H1 (cell line): ENCODE results near the gene MSH2. TPM values are rescaled to one million over a fixed set of nuclear protein-coding genes. Genes with fewer than 3 reads are reported as not detected.

Source experiments
- CTCF ChIA-PET: fragments of 300-600 bp; sonication (Branson Sonifier 250); formaldehyde crosslinking; loops from one replicate; lab custom pipeline; 2021; ENCODE audit not compliant: partially characterized antibody; lab: Charles Lee
- POLR2A ChIA-PET: fragments of 300-600 bp; sonication (Branson Sonifier 250); formaldehyde crosslinking; loops from one replicate; lab custom pipeline; 2021; ENCODE audit warnings: inconsistent platforms; ENCODE audit not compliant: partially characterized antibody; lab: Charles Lee
- DNase-seq, 2 experiments: peaks; one replicate each; pipeline versions ENCODE4 v3.0.0 to v3.0.0-alpha.2; 2010 to 2022; ENCODE audit warnings: low spot score in 2 of 2, low read depth in 1 of 2, mixed read lengths in 1 of 2
- FAIRE-seq: peaks from 2 replicates; lab custom pipeline; 2011; peaks lifted over from hg19 to GRCh38; lab: Jason Lieb, UNC
- H2AFZ ChIP-seq: 2 replicates; pipeline ENCODE4 v1.8.1; 2012; ENCODE audit warnings: low read length, inconsistent platforms
- H2AK5ac ChIP-seq: 2 replicates; pipeline ENCODE4 v1.6.1; 2013; ENCODE audit warnings: low read depth, low read length
- H2BK120ac ChIP-seq: replicated peaks from 2 replicates; pipeline ENCODE3; 2013; ENCODE audit warnings: low read depth, low read length, inconsistent platforms
- H2BK12ac ChIP-seq: 2 replicates; pipeline ENCODE4 v1.6.1; 2013; ENCODE audit warnings: low read depth, low read length
- H2BK15ac ChIP-seq: 2 replicates; pipeline ENCODE4 v1.6.1; 2013; ENCODE audit warnings: low read length
- H2BK20ac ChIP-seq: 2 replicates; pipeline ENCODE4 v1.6.1; 2013; ENCODE audit warnings: low read length
- H2BK5ac ChIP-seq: 2 replicates; pipeline ENCODE4 v1.6.1; 2013; ENCODE audit warnings: low read depth, low read length
- H3K14ac ChIP-seq: 2 replicates; pipeline ENCODE4 v1.6.1; 2013; ENCODE audit warnings: inconsistent platforms; ENCODE audit not compliant: insufficient read length
- H3K18ac ChIP-seq: 2 replicates; pipeline ENCODE4 v1.6.1; 2013; ENCODE audit warnings: low read length; ENCODE audit errors: extremely low read depth
- H3K23ac ChIP-seq: 2 replicates; pipeline ENCODE4 v1.6.1; 2013; ENCODE audit warnings: inconsistent platforms; ENCODE audit not compliant: insufficient read length
- H3K23me2 ChIP-seq: 2 replicates; pipeline ENCODE4 v1.6.1; 2013; ENCODE audit warnings: low read depth, low read length
- H3K27ac ChIP-seq: 2 replicates; pipeline ENCODE4 v1.6.1; 2011; ENCODE audit warnings: low read depth, low read length, inconsistent platforms
- H3K27me3 ChIP-seq, 4 experiments: replicated peaks in 1 of 4; 1 replicate in 1 of 4; 2 replicates in 3 of 4; pipeline versions ENCODE4 v1.6.1 to v1.8.1; 2011 to 2013; ENCODE audit warnings: low read length in 3 of 4, mild to moderate bottlenecking in 3 of 4, inconsistent platforms in 2 of 4, mixed read lengths in 2 of 4, moderate library complexity in 1 of 4; ENCODE audit not compliant: control insufficient read depth in 3 of 4, insufficient read depth in 3 of 4; ENCODE audit errors: extremely low read depth in 1 of 4
- H3K36me3 ChIP-seq, 4 experiments: 2 replicates each; pipeline versions ENCODE4 v1.6.1 to v1.8.1; 2011 to 2013; ENCODE audit warnings: mild to moderate bottlenecking in 4 of 4, low read length in 3 of 4, moderate library complexity in 2 of 4, control low read depth in 1 of 4, inconsistent platforms in 1 of 4; ENCODE audit not compliant: insufficient read depth in 4 of 4, control insufficient read depth in 2 of 4
- H3K4ac ChIP-seq: replicated peaks from 2 replicates; pipeline ENCODE3; 2013; ENCODE audit warnings: low read length, low read depth, mixed read lengths, inconsistent platforms; ENCODE audit not compliant: insufficient read length
- H3K4me1 ChIP-seq, 4 experiments: replicated peaks in 1 of 4; 1 replicate in 1 of 4; 2 replicates in 3 of 4; pipeline versions ENCODE4 v1.6.1 to v1.8.1; 2011 to 2013; ENCODE audit warnings: low read length in 3 of 4, inconsistent platforms in 2 of 4, mixed read lengths in 1 of 4; ENCODE audit not compliant: insufficient read depth in 4 of 4, control insufficient read depth in 3 of 4
- H3K4me2 ChIP-seq, 2 experiments: 2 replicates each; pipeline versions ENCODE4 v1.6.1 to v1.8.1; 2011 to 2013; ENCODE audit warnings: low read depth in 2 of 2, low read length in 2 of 2, control low read depth in 1 of 2, inconsistent platforms in 1 of 2, mild to moderate bottlenecking in 1 of 2; ENCODE audit not compliant: insufficient read depth in 1 of 2
- H3K4me3 ChIP-seq, 4 experiments: fragments of 200-600, 300-600 bp in 1 of 4; sonication (generic), shearing (Covaris generic), sonication (Bioruptor Twin) in 1 of 4; 2 replicates each; pipeline versions ENCODE4 v1.5.1 to v1.8.1; 2011 to 2016; ENCODE audit warnings: low read length in 4 of 4, low read depth in 3 of 4, control low read depth in 2 of 4, inconsistent platforms in 2 of 4, mild to moderate bottlenecking in 2 of 4, mixed read lengths in 1 of 4, moderate library complexity in 1 of 4; ENCODE audit not compliant: insufficient read depth in 2 of 4; ENCODE audit errors: extremely low read depth in 1 of 4
- H3K56ac ChIP-seq: replicated peaks from 2 replicates; pipeline ENCODE3; 2013; ENCODE audit warnings: low read depth, mild to moderate bottlenecking, mixed read lengths, low read length, inconsistent platforms; ENCODE audit not compliant: insufficient read length
- H3K79me1 ChIP-seq: 2 replicates; pipeline ENCODE4 v1.6.1; 2013; ENCODE audit warnings: low read depth, low read length, control low read depth
- H3K79me2 ChIP-seq, 2 experiments: 2 replicates each; pipeline versions ENCODE4 v1.6.1 to v1.8.1; 2012 to 2013; ENCODE audit warnings: low read length in 2 of 2, mild to moderate bottlenecking in 2 of 2, inconsistent platforms in 1 of 2; ENCODE audit not compliant: insufficient read depth in 2 of 2, control insufficient read depth in 1 of 2
- H3K9ac ChIP-seq, 4 experiments: replicated peaks in 1 of 4; 1 replicate in 1 of 4; 2 replicates in 3 of 4; pipeline versions ENCODE4 v1.6.1 to v1.8.1; 2011 to 2013; ENCODE audit warnings: low read depth in 3 of 4, low read length in 3 of 4, control low read depth in 2 of 4, mild to moderate bottlenecking in 2 of 4, moderate library complexity in 2 of 4, inconsistent platforms in 1 of 4; ENCODE audit errors: extremely low read depth in 1 of 4
- H3K9me3 ChIP-seq, 2 experiments: 2 replicates each; pipeline versions ENCODE4 v1.6.1 to v1.8.1; 2012 to 2013; ENCODE audit warnings: mild to moderate bottlenecking in 2 of 2, moderate library complexity in 2 of 2, control low read depth in 1 of 2, inconsistent platforms in 1 of 2, low read depth in 1 of 2, low read length in 1 of 2, mixed read lengths in 1 of 2; ENCODE audit not compliant: insufficient read depth in 2 of 2
- H4K20me1 ChIP-seq, 2 experiments: replicated peaks in 1 of 2; 2 replicates each; pipeline versions ENCODE3 to v1.8.1; 2011 to 2013; ENCODE audit warnings: inconsistent platforms in 2 of 2, low read length in 2 of 2, mild to moderate bottlenecking in 1 of 2; ENCODE audit not compliant: insufficient read depth in 2 of 2, control insufficient read depth in 1 of 2
- H4K5ac ChIP-seq: 2 replicates; pipeline ENCODE4 v1.6.1; 2013; ENCODE audit warnings: low read length, low read depth, mixed read lengths, inconsistent platforms; ENCODE audit not compliant: insufficient read length
- H4K8ac ChIP-seq: 2 replicates; pipeline ENCODE4 v1.8.0; 2013; ENCODE audit warnings: mild to moderate bottlenecking, moderate library complexity, low read length, inconsistent platforms; ENCODE audit not compliant: insufficient read depth; ENCODE audit errors: extremely low read depth
- H4K91ac ChIP-seq: replicated peaks from 2 replicates; pipeline ENCODE3; 2013; ENCODE audit warnings: low read length, mixed read lengths, inconsistent platforms; ENCODE audit not compliant: insufficient read length
- CTCF ChIP-seq, 3 experiments: IDR thresholded peaks; 1 replicate in 2 of 3; 2 replicates in 1 of 3; pipeline versions ENCODE4 v1.5.1 to v1.6.1; 2011; ENCODE audit warnings: low read length in 3 of 3, mild to moderate bottlenecking in 3 of 3, inconsistent platforms in 2 of 3, low read depth in 1 of 3, moderate library complexity in 1 of 3; ENCODE audit not compliant: insufficient read depth in 1 of 3; ENCODE audit errors: control extremely low read depth in 1 of 3
- JUN ChIP-seq: IDR thresholded peaks from 2 replicates; pipeline ENCODE4 v1.6.1; 2011; ENCODE audit warnings: low read depth, mild to moderate bottlenecking, improper control_type of control experiment, low read length
- NANOG ChIP-seq: IDR thresholded peaks from 2 replicates; pipeline ENCODE4 v1.6.1; 2011; ENCODE audit warnings: low read length, low read depth, mild to moderate bottlenecking, inconsistent platforms; ENCODE audit not compliant: insufficient read depth, poor library complexity, severe bottlenecking
- NRF1 ChIP-seq: IDR thresholded peaks from 2 replicates; pipeline ENCODE4 v1.6.1; 2011; ENCODE audit warnings: mild to moderate bottlenecking, low read depth, low read length, improper control_type of control experiment
- POLR2A ChIP-seq, 2 experiments: IDR thresholded peaks; 1 replicate in 1 of 2; 2 replicates in 1 of 2; pipeline ENCODE4 v1.6.1; 2011; ENCODE audit warnings: low read depth in 2 of 2, low read length in 2 of 2, mild to moderate bottlenecking in 2 of 2; ENCODE audit errors: control extremely low read depth in 1 of 2
- POLR2AphosphoS5 ChIP-seq: IDR thresholded peaks from 2 replicates; pipeline ENCODE4 v1.6.1; 2011; ENCODE audit warnings: low read depth, low read length
- WGBS, 2 experiments: shearing (Covaris generic) in 1 of 2; methylation state at CpG; one replicate each; pipeline versions ENCODE4 v1.1.6 to v1.1.7; 2013 to 2015; ENCODE audit warnings: low lambda C conversion rate in 2 of 2, mixed read lengths in 2 of 2, inconsistent platforms in 1 of 2, low coverage in 1 of 2, missing lambda C conversion rate in 1 of 2; ENCODE audit not compliant: insufficient replicate concordance in 2 of 2, insufficient coverage in 1 of 2, insufficient read length in 1 of 2; ENCODE audit errors: extremely low coverage in 1 of 2, missing lambda C conversion rate in 1 of 2; 5-methylcytosine and 5-hydroxymethylcytosine counted together
- polyA plus RNA-seq, 7 experiments: library from polyadenylated mRNA; depleted of rRNA in 3 of 7; stranded (reverse) in 5 of 7; unstranded in 2 of 7; fragments of >200 nt in 5 of 7; fragments of 200-250 nt in 2 of 7; gene quantifications; 1 replicate in 5 of 7; 2 replicates in 1 of 7; 4 replicates in 1 of 7; pipeline versions ENCODE4 v1.2.1 to v1.2.3, GENCODE V29; 2011 to 2013; ENCODE audit warnings: missing spikeins in 2 of 7, mixed read lengths in 2 of 7
- total RNA-seq: library from RNA; stranded (reverse); fragmentation: NEBNext Ultra II Directional; extraction: Animal tissue kit (Norgen Biotek cat#: 25700); gene quantifications from 2 replicates; pipeline ENCODE4 v1.2.1, GENCODE V29; 2021
- TF ChIP-seq, protein P1 (sequence below): IDR thresholded peaks from 2 replicates; pipeline ENCODE4 v1.6.1; 2012; ENCODE audit warnings: low read length, inconsistent platforms
- TF ChIP-seq, protein P2 (sequence below): IDR thresholded peaks from 2 replicates; pipeline ENCODE4 v1.6.1; 2012; ENCODE audit warnings: inconsistent platforms

Gene MSH2
- total and polyA plus RNA-seq, 2 of the 8 experiments (the other 6 are each of a cell fraction or from before 2014, with no cell fraction given), result 64.1 to 228 TPM

- H3K79me1 ChIP-seq, result no peaks in the 10 kb centered on the region; the same call in 1 of the 2 replicates
- no peak overlapping the region for H4K5ac ChIP-seq
- H3K27ac ChIP-seq, result no peak overlapping the region
- H3K18ac ChIP-seq, result no peak overlapping the region
- no peak overlapping the region for H3K4ac ChIP-seq
- no peak overlapping the region for H2BK12ac ChIP-seq
- H4K20me1 ChIP-seq, result no peaks in the 10 kb centered on the region
- no peaks in the 10 kb centered on the region for H3K27me3 ChIP-seq
- H3K9ac ChIP-seq, result no peak overlapping the region
- H3K4me3 ChIP-seq, result no peak overlapping the region
- H3K14ac ChIP-seq, result no peak overlapping the region
- no peak overlapping the region for H3K4me2 ChIP-seq
- no peak overlapping the region for H2BK5ac ChIP-seq
- H2AK5ac ChIP-seq, result no peak overlapping the region
- no peaks in the 10 kb centered on the region for H3K23me2 ChIP-seq
- ChIA-PET POLR2A (interaction anchor here (0.9 to 1.2 kb wide), 4 partner anchors 23 to 266 kb away, joined by 3 to 5 read pairs (median 3); partner anchors contain the start of gene MSH6), CTCF (interaction anchor here (0.7 to 1.5 kb wide), 6 partner anchors 11 to 36 kb away, joined by 3 to 7 read pairs (median 4); no protein-coding TSS in a partner anchor)
- no peak overlapping the region for H3K23ac ChIP-seq
- H2BK20ac ChIP-seq, result no peak overlapping the region
- H3K56ac ChIP-seq, result no peak overlapping the region
- FAIRE-seq (no peak), DNase-seq (no peak)
- no peak overlapping the region for H4K91ac ChIP-seq
- no peak overlapping the region for H2BK15ac ChIP-seq
- WGBS, 2 experiments, result 58% methylated on average over 7 of the region's 7 CpGs; no CpG with 5 or more reads in 1 of the 2 experiments
- H3K9me3 ChIP-seq, result no peaks in the 10 kb centered on the region
- no peak overlapping the region for H4K8ac ChIP-seq
- no peak overlapping the region for H2AFZ ChIP-seq
- H3K4me1 ChIP-seq, result peaks cover 3 to 11% (median 7%) of the 10 kb centered on the region in 4 experiments
- peaks cover 0 to 4% (median 2%) of the 10 kb centered on the region in 4 experiments; a peak in 2 of 8 replicates for H3K36me3 ChIP-seq
- no peak overlapping the region for H2BK120ac ChIP-seq
- H3K79me2 ChIP-seq, result no peaks in the 10 kb centered on the region
- no peak for TF ChIP-seq CTCF (IDR thresholded peaks at IDR 0.05; ENCODE audit: control extremely low read depth in 1 of 3, insufficient read depth in 1 of 3, low read depth in 1 of 3, low read length in 3 of 3)
- TF ChIP-seq NANOG, result no peak
- no peak for TF ChIP-seq POLR2A (IDR thresholded peaks at IDR 0.05; ENCODE audit: control extremely low read depth in 1 of 2, low read depth in 2 of 2, low read length in 2 of 2)
- TF ChIP-seq, protein P1, sequence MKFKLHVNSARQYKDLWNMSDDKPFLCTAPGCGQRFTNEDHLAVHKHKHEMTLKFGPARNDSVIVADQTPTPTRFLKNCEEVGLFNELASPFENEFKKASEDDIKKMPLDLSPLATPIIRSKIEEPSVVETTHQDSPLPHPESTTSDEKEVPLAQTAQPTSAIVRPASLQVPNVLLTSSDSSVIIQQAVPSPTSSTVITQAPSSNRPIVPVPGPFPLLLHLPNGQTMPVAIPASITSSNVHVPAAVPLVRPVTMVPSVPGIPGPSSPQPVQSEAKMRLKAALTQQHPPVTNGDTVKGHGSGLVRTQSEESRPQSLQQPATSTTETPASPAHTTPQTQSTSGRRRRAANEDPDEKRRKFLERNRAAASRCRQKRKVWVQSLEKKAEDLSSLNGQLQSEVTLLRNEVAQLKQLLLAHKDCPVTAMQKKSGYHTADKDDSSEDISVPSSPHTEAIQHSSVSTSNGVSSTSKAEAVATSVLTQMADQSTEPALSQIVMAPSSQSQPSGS, result no peak
- TF ChIP-seq NRF1, result no peak
- TF ChIP-seq, protein P2, sequence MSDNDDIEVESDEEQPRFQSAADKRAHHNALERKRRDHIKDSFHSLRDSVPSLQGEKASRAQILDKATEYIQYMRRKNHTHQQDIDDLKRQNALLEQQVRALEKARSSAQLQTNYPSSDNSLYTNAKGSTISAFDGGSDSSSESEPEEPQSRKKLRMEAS, result no peak
- no peak for TF ChIP-seq JUN
- TF ChIP-seq POLR2AphosphoS5, result no peak
These were observed 113.6 kb downstream of the MSH2 start for GRCh38 chr2:47516360-47517104.
